Astrocyte of the spinal cord (primary cell): Measurements from ENCODE around the gene RPL27.
"Not testable (repeated sequence)": the region's sequence is repeated elsewhere in the genome, so short reads cannot be mapped to it uniquely, and the experiment has no call there.

ENCODE experiments used
- DNase-seq: peaks from one replicate; pipeline ENCODE4 v3.0.0; 2011; ENCODE audit warnings: low read depth, low spot score
- H3K4me3 ChIP-seq: 2 replicates; pipeline ENCODE4 v1.5.1; 2011; ENCODE audit warnings: low read depth, mild to moderate bottlenecking, low read length, moderate library complexity
- in situ Hi-C: cut with HindIII; loops from 2 replicates; pipeline ENCODE4 v1.10.0; 2017; ENCODE audit warnings: low sequenced_read_pairs
- TF ChIP-seq, protein P1 (sequence below): IDR thresholded peaks from 2 replicates; pipeline ENCODE4 v1.5.1; 2012; ENCODE audit warnings: low read depth, mild to moderate bottlenecking, low read length, inconsistent platforms

Gene RPL27

DNA sequence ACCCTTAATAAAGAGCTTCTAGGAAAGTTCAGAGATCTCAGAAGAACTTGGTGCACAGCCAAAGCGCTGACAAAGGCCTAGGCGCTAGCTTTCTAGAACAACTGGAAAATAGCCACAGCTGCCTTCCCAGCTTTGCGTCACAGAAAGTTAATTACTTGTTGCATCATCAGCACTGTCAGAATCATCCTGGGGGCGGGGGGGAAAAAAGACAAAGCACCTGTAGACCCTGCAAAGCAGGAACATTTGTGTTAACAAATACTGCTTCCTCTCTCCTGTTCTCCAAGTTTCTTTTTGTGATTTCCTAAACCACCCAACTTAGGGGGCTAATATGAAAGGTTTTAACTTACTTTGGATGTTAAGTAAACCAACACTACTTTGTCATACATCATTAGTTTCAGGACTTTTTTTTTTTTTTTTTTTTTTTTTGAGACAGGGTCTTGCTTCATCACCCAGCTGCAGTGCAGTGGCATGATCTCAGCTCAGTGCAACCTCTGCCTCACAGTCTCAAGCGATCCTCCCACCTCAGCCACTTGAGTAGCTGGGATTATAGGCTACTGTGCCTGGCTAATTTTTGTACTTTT lies 29.1 kb upstream of the RPL27 start:
- peak; percentile 5 for DNase-seq
- H3K4me3 ChIP-seq, result no peak overlapping the region
- in situ Hi-C loops, result no loop called here
- TF ChIP-seq, protein P1, sequence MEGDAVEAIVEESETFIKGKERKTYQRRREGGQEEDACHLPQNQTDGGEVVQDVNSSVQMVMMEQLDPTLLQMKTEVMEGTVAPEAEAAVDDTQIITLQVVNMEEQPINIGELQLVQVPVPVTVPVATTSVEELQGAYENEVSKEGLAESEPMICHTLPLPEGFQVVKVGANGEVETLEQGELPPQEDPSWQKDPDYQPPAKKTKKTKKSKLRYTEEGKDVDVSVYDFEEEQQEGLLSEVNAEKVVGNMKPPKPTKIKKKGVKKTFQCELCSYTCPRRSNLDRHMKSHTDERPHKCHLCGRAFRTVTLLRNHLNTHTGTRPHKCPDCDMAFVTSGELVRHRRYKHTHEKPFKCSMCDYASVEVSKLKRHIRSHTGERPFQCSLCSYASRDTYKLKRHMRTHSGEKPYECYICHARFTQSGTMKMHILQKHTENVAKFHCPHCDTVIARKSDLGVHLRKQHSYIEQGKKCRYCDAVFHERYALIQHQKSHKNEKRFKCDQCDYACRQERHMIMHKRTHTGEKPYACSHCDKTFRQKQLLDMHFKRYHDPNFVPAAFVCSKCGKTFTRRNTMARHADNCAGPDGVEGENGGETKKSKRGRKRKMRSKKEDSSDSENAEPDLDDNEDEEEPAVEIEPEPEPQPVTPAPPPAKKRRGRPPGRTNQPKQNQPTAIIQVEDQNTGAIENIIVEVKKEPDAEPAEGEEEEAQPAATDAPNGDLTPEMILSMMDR, result no peak

- in situ Hi-C loops, result no loop called here
- DNase-seq, result no peak
- H3K4me3 ChIP-seq, result no peak overlapping the region
- TF ChIP-seq, protein P1, result no peak
These were observed 26.6 kb upstream of the RPL27 start for GRCh38 chr17:42971589-42971988.

DNA sequence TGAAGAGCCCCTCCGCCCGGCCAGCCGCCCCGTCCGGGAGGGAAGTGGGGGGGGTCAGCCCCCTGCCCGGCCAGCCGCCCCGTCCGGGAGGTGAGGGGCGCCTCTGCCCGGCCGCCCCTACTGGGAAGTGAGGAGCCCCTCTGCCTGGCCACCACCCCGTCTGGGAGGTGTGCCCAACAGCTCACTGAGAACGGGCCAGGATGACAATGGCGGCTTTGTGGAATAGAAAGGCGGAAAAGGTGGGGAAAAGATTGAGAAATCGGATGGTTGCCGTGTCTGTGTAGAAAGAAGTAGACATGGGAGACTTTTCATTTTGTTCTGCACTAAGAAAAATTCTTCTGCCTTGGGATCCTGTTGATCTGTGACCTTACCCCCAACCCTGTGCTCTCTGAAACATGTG lies 24.9 kb upstream of the RPL27 start:
- in situ Hi-C loops, result not testable (repeated sequence)

DNA sequence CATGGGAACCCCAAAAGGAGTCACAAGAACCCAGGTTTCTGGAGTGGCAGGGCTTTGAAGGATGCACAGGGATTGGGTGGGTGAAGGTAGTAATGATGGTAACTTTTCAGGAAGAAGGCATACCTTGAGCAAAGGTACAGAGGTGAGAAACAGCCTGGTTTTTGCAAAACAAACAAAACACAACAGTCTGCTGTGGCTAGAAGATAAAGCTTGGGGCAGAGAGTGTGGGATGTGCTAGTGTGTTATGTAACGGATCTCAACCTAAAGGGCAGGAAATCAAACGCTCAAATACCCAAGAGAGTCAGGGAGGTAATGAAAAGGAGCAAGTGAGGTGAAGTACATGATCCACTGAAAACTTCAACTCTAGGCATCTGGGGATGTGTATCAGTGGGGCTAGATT lies 23.0 kb upstream of the RPL27 start:
- no peak overlapping the region for H3K4me3 ChIP-seq
- TF ChIP-seq, protein P1, result no peak
- in situ Hi-C loops, result no loop called here
- no peak for DNase-seq

More for the DNA sequence above, 24.9 kb upstream of the RPL27 start:
- not testable (repeated sequence) for H3K4me3 ChIP-seq, DNase-seq

- in situ Hi-C loops, DNase-seq, H3K4me3 ChIP-seq: not testable (repeated sequence)
These were observed 22.5 kb upstream of the RPL27 start for GRCh38 chr17:42975701-42976100.

DNA sequence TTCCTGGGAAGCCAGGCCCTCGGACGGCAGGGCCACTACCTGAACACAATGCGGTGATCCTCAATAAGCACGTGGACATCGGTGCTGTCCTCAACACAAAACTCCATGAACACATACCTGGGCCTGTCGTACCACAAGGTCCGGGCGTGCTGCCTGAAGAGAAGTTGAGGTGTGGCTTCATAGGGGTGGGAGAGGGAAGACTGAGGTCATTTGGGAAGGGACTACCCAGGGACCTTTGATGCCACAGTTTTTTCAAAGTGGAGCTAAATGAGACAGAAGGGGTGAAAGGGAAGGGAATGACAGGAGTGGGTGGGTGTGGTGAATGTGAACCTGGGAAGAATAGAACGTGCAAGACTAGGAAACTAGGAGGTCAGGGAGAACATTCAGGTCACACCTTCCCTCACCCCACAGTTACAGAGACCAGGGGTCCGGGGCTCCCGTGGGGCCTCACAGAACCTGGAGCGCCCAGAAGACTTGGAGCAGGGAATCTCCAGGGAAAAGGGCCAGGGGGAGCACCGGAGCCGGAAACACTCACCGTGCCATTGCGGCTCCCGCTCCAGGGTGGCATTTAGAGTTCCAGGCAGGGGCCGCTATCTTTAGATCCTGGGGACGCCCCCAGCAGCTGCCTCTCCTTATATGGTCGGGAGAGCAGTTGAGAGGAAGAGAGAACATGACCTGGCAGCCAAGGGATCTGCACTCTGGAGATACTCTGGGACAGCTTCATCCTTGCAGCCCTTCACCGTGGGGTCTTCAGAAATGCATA lies 18.5 kb upstream of the RPL27 start, which contains the start of gene PTGES3L:
Gene PTGES3L (minus strand): TSS at position 570 of the 763 bp plus-strand sequence. CDS start 27 bp downstream, at position 543.
- peak; percentile 48 for DNase-seq

GRCh38 chr17:42980274-42980765 lies 17.9 kb upstream of the RPL27 start, which contains the start of gene RUNDC1:
RUNDC1 (plus strand) TSS chr17:42980565; CDS start chr17:42980577, 12 bp downstream.
- peak within 1 kb of the TSS; percentile 84 for H3K4me3 ChIP-seq
- in situ Hi-C loops, result no loop called here
- DNase-seq, result peak; percentile 89
- TF ChIP-seq, protein P1, result no peak

More for the DNA sequence above, 18.5 kb upstream of the RPL27 start, which contains the start of gene PTGES3L:
- TF ChIP-seq, protein P1, result no peak
- in situ Hi-C loops, result no loop called here
- H3K4me3 ChIP-seq, result peak within 1 kb of the TSS; percentile 84
